B cell (primary cell): ENCODE results near the gene SKAP1. TPM values are rescaled to one million over a fixed set of nuclear protein-coding genes. Genes with fewer than 3 reads are reported as not detected.

Source experiments
- ATAC-seq: fragments of 200-7000 bp; cut with Tn5 transposase; one replicate; pipeline ENCODE4 v1.10.0; 2021; ENCODE audit warnings: low read depth, mild to moderate bottlenecking, moderate number of reproducible peaks, moderate library complexity
- CTCF ChIA-PET: fragments of 350-600 bp; sonication (Branson Sonifier 250); formaldehyde crosslinking; loops from one replicate; lab custom pipeline; 2021; ENCODE audit warnings: antibody characterized with exemption, inconsistent platforms; lab: Charles Lee
- POLR2A ChIA-PET: fragments of 350-600 bp; sonication (Branson Sonifier 250); formaldehyde crosslinking; loops from one replicate; lab custom pipeline; 2021; ENCODE audit warnings: antibody characterized with exemption; lab: Charles Lee
- DNase-seq: peaks from one replicate; pipeline ENCODE4 v3.0.0; 2013
- H2AFZ ChIP-seq: 2 replicates; pipeline ENCODE4 v1.6.1; 2012; ENCODE audit warnings: mild to moderate bottlenecking, low read depth, low read length; ENCODE audit not compliant: insufficient read depth, poor library complexity, severe bottlenecking
- H3K27ac ChIP-seq, 2 donors: 1 replicate in 1 of 2; 2 replicates in 1 of 2; pipeline ENCODE4 v1.5.1; 2012 to 2013; ENCODE audit warnings: low read length in 2 of 2, mild to moderate bottlenecking in 2 of 2, moderate library complexity in 1 of 2
- H3K27me3 ChIP-seq, 4 experiments: fragments of 200-600 bp in 1 of 4; sonication (generic) in 1 of 4; replicated peaks in 1 of 4; 1 replicate in 2 of 4; 2 replicates in 2 of 4; pipeline versions ENCODE4 v1.6.1 to v1.7.0; 2013 to 2016; ENCODE audit warnings: low read length in 3 of 4, mild to moderate bottlenecking in 2 of 4, mixed read lengths in 1 of 4, moderate library complexity in 1 of 4; ENCODE audit not compliant: insufficient read depth in 4 of 4, control insufficient read depth in 3 of 4; ENCODE audit errors: control extremely low read depth in 1 of 4
- H3K36me3 ChIP-seq, 2 experiments: replicated peaks in 1 of 2; 1 replicate in 1 of 2; 2 replicates in 1 of 2; pipeline versions ENCODE4 v1.6.1 to v1.7.1; 2013; ENCODE audit warnings: low read length in 1 of 2; ENCODE audit not compliant: insufficient read depth in 2 of 2, control insufficient read depth in 1 of 2; ENCODE audit errors: control extremely low read depth in 1 of 2, extremely low read depth in 1 of 2
- H3K4me1 ChIP-seq, 2 donors: fragments of 200-600 bp in 1 of 2; sonication (generic) in 1 of 2; 1 replicate in 1 of 2; 2 replicates in 1 of 2; pipeline versions ENCODE4 v1.5.1 to v1.6.1; 2013 to 2017; ENCODE audit warnings: low read length in 2 of 2; ENCODE audit not compliant: control insufficient read depth in 2 of 2, insufficient read depth in 2 of 2
- H3K4me2 ChIP-seq: replicated peaks from 2 replicates; pipeline ENCODE3; 2012; ENCODE audit warnings: mild to moderate bottlenecking, low read depth, low read length; ENCODE audit not compliant: poor library complexity, severe bottlenecking
- H3K4me3 ChIP-seq, 5 experiments: fragments of 200-600 bp in 1 of 5; sonication (generic) in 1 of 5; 1 replicate in 3 of 5; 2 replicates in 2 of 5; pipeline versions ENCODE4 v1.5.1 to v1.7.0; 2011 to 2016; ENCODE audit warnings: low read length in 4 of 5, mild to moderate bottlenecking in 4 of 5, low read depth in 2 of 5, control low read depth in 1 of 5, moderate library complexity in 1 of 5; ENCODE audit not compliant: insufficient read depth in 1 of 5; ENCODE audit errors: control extremely low read depth in 1 of 5, extremely low read depth in 1 of 5
- H3K79me2 ChIP-seq: fragments of 200-600 bp; sonication (generic); one replicate; pipeline ENCODE4 v1.6.0; 2016; ENCODE audit warnings: low read length; ENCODE audit not compliant: control insufficient read depth, insufficient read depth
- H3K9ac ChIP-seq: fragments of 200-600 bp; sonication (generic); 2 replicates; pipeline ENCODE4 v1.6.1; 2017; ENCODE audit warnings: mild to moderate bottlenecking, low read length, moderate library complexity
- H3K9me3 ChIP-seq, 3 donors: one replicate each; pipeline versions ENCODE4 v1.6.1 to v1.7.1; 2013; ENCODE audit warnings: low read length in 2 of 3; ENCODE audit not compliant: control insufficient read depth in 2 of 3, insufficient read depth in 1 of 3; ENCODE audit errors: control extremely low read depth in 1 of 3
- H4K20me1 ChIP-seq: 2 replicates; pipeline ENCODE4 v1.6.0; 2012; ENCODE audit warnings: mild to moderate bottlenecking, low read length; ENCODE audit not compliant: insufficient read depth, control insufficient read depth, poor library complexity, severe bottlenecking
- H3K27ac Mint-ChIP-seq: one replicate; pipeline ENCODE4 v1.8.0; 2021; ENCODE audit warnings: mixed read lengths
- H3K27me3 Mint-ChIP-seq: one replicate; pipeline ENCODE4 v1.8.0; 2021; ENCODE audit warnings: mixed read lengths
- H3K4me1 Mint-ChIP-seq: one replicate; pipeline ENCODE4 v1.8.0; 2021; ENCODE audit warnings: mixed read lengths
- H3K4me3 Mint-ChIP-seq: one replicate; pipeline ENCODE4 v1.8.0; 2021; ENCODE audit warnings: mixed read lengths
- H3K9me3 Mint-ChIP-seq: one replicate; pipeline ENCODE4 v1.8.0; 2022; ENCODE audit warnings: mixed read lengths; ENCODE audit not compliant: insufficient read depth
- CTCF ChIP-seq: fragments of 200-600 bp; IDR thresholded peaks from one replicate; pipeline ENCODE4 v1.8.0; 2022; ENCODE audit warnings: antibody characterized with exemption, mild to moderate bottlenecking
- EZH2 ChIP-seq: IDR thresholded peaks from 2 replicates; pipeline ENCODE4 v1.6.1; 2012; ENCODE audit warnings: borderline replicate concordance, low read depth, mild to moderate bottlenecking, moderate library complexity, low read length; ENCODE audit not compliant: insufficient read depth, poor library complexity, severe bottlenecking
- WGBS: methylation state at CpG from one replicate; pipeline ENCODE4 v1.1.5; 2013; ENCODE audit warnings: missing lambda C conversion rate; ENCODE audit not compliant: insufficient coverage; 5-methylcytosine and 5-hydroxymethylcytosine counted together
- intact Hi-C: fragments of 100-400 bp; cut with micrococcal nuclease; formaldehyde crosslinking; loops from one replicate; pipeline ENCODE4 v1.10.0; 2022
- polyA plus RNA-seq: library from polyadenylated mRNA; depleted of rRNA; stranded (reverse); fragments of >200 nt; gene quantifications from 2 replicates; pipeline ENCODE4 v1.2.3, GENCODE V29; 2012
- small RNA-seq: library from RNA; depleted of rRNA; stranded (forward); fragments of <200 nt; gene quantifications from one replicate; pipeline ENCODE3, GENCODE V24; 2012; ENCODE audit warnings: low replicate concordance, low read depth; ENCODE audit not compliant: insufficient read length
- total RNA-seq, 2 donors: library from RNA; stranded (reverse); fragments of 120-200 nt in 1 of 2; gene quantifications; 1 replicate in 1 of 2; 2 replicates in 1 of 2; pipeline versions ENCODE4 v1.2.3 to v1.2.4, GENCODE V29; 2013 to 2022

SKAP1 gene
- total and polyA plus RNA-seq, 2 donors (not counting 1 experiment from before 2014, with no cell fraction given): 33.1 to 37.3 TPM

GRCh38 chr17:48084932-48085331 is 345.1 kb downstream of the SKAP1 start:
- Mint-ChIP-seq H3K4me3 (no peak overlapping the region), H3K27me3 (no peaks in the 10 kb centered on the region), H3K4me1 (peaks cover 3% of the 10 kb centered on the region), H3K9me3 (no peaks in the 10 kb centered on the region), H3K27ac (no peak overlapping the region)
- TF ChIP-seq EZH2: no peak
- TF ChIP-seq CTCF: no peak
- ChIA-PET POLR2A (no interaction called here), CTCF (interaction anchor here (0.6 to 3.5 kb wide), 3 partner anchors 22 to 49 kb away, joined by 3 to 11 read pairs (median 4); partner anchors contain the start of gene SNX11)
- 60% methylated on average over 1 of the region's 2 CpGs for WGBS
- Histone ChIP-seq H3K9me3 (no peaks in the 10 kb centered on the region), H3K4me1 (no peaks in the 10 kb centered on the region), H3K4me3 (no peak overlapping the region), H2AFZ (no peak overlapping the region), H4K20me1 (peaks cover 28% of the 10 kb centered on the region), H3K27ac (no peak overlapping the region), H3K9ac (no peak overlapping the region), H3K27me3 (no peaks in the 10 kb centered on the region), H3K36me3 (no peaks in the 10 kb centered on the region), H3K4me2 (no peak overlapping the region), H3K79me2 (peaks cover 67% of the 10 kb centered on the region)
- intact Hi-C loops: no loop called here
- DNase-seq (no peak), ATAC-seq (no peak)

Small RNA genes within 50 kb of the gene (small RNA-seq; reads per million reads assigned to genes)
- not detected for gene MIR1203
- not detected for gene RF00012
- gene RF00019: not detected
- not detected for gene RNU6-1152P
- not detected for gene RNU6-1201P

Other genes with a start within 250 kb of the SKAP1 start
- gene HOXB1, start 100.8 kb upstream of the SKAP1 start, total RNA-seq: not detected in 2 replicates
- gene HOXB1, start 100.8 kb upstream of the SKAP1 start, polyA plus RNA-seq: not detected in 2 replicates
- 6.1 and 8.1 TPM in 2 replicates for gene HOXB2, start 114.9 kb upstream of the SKAP1 start, total RNA-seq
- gene HOXB2, start 114.9 kb upstream of the SKAP1 start, polyA plus RNA-seq: 3.1 and 9.2 TPM in 2 replicates
- gene HOXB4, start 148.1 kb upstream of the SKAP1 start, total RNA-seq: 1.5 and 1.7 TPM in 2 replicates
- gene HOXB4, start 148.1 kb upstream of the SKAP1 start, polyA plus RNA-seq: 0.32 and 0.85 TPM in 2 replicates
- gene HOXB3, start 160.0 kb upstream of the SKAP1 start, total RNA-seq: 3.4 and 4.0 TPM in 2 replicates
- 1.4 and 3.0 TPM in 2 replicates for gene HOXB3, start 160.0 kb upstream of the SKAP1 start, polyA plus RNA-seq
- not detected in 2 replicates for gene HOXB5, start 163.6 kb upstream of the SKAP1 start, total RNA-seq
- not detected in 2 replicates for gene HOXB5, start 163.6 kb upstream of the SKAP1 start, polyA plus RNA-seq
- gene HOXB6, start 174.8 kb upstream of the SKAP1 start, total RNA-seq: not detected in 2 replicates
- 0.10 TPM in 1 of 2 replicates, not detected in the other for gene HOXB6, start 174.8 kb upstream of the SKAP1 start, polyA plus RNA-seq
- gene HOXB7, start 180.8 kb upstream of the SKAP1 start, total RNA-seq: 0.36 and 1.3 TPM in 2 replicates
- 0.25 TPM in 1 of 2 replicates, not detected in the other for gene HOXB7, start 180.8 kb upstream of the SKAP1 start, polyA plus RNA-seq
- gene HOXB8, start 185.1 kb upstream of the SKAP1 start, total RNA-seq: not detected in 2 replicates
- not detected in 2 replicates for gene HOXB8, start 185.1 kb upstream of the SKAP1 start, polyA plus RNA-seq
- gene HOXB9, start 196.1 kb upstream of the SKAP1 start, total RNA-seq: not detected in 2 replicates
- 0.04 and 0.07 TPM in 2 replicates for gene HOXB9, start 196.1 kb upstream of the SKAP1 start, polyA plus RNA-seq